Endothelial cell of umbilical vein (primary cell): ENCODE data around the gene RESP18. TPM values are rescaled to one million over a fixed set of nuclear protein-coding genes. Genes with fewer than 3 reads are reported as not detected.

Experiments used
- BruUV-seq: library from RNA; stranded (reverse); fragments of 400-500 nt; replicated peaks from 2 replicates; lab custom pipeline; 2021; lab: Mats Ljungman, UMichigan
- CTCF ChIA-PET: fragments of 300-600, 350-600 bp; sonication (Branson Sonifier 250); formaldehyde crosslinking; loops from one replicate; lab custom pipeline; 2021; ENCODE audit warnings: antibody characterized with exemption, inconsistent platforms; lab: Charles Lee
- POLR2A ChIA-PET: fragments of 300-600, 350-600 bp; sonication (Branson Sonifier 250); formaldehyde crosslinking; loops from one replicate; lab custom pipeline; 2021; ENCODE audit warnings: antibody characterized with exemption, inconsistent platforms; lab: Charles Lee
- DNase-seq: peaks from one replicate; pipeline ENCODE4 v3.0.0-alpha.2; 2011; ENCODE audit warnings: low read depth, low spot score
- FAIRE-seq: peaks from 2 replicates; lab custom pipeline; 2011; peaks lifted over from hg19 to GRCh38; lab: Jason Lieb, UNC
- H2AFZ ChIP-seq: 2 replicates; pipeline ENCODE4 v1.6.0; 2012; ENCODE audit warnings: low read depth, low read length, control low read depth, inconsistent platforms
- H3K27ac ChIP-seq: 2 replicates; pipeline ENCODE4 v1.5.1; 2011; ENCODE audit warnings: low read depth, mild to moderate bottlenecking, control low read depth, low read length, moderate library complexity; ENCODE audit not compliant: insufficient read depth
- H3K27me3 ChIP-seq, 2 experiments: 2 replicates each; pipeline versions ENCODE4 v1.6.0 to v1.6.1; 2011; ENCODE audit warnings: low read length in 2 of 2, mixed read lengths in 1 of 2; ENCODE audit not compliant: control insufficient read depth in 2 of 2, insufficient read depth in 2 of 2
- H3K36me3 ChIP-seq, 2 experiments: 2 replicates in 1 of 2; 3 replicates in 1 of 2; pipeline ENCODE4 v1.5.1; 2011; ENCODE audit warnings: low read length in 2 of 2, mild to moderate bottlenecking in 1 of 2, moderate library complexity in 1 of 2; ENCODE audit not compliant: control insufficient read depth in 2 of 2, insufficient read depth in 2 of 2; ENCODE audit errors: extremely low read depth in 1 of 2
- H3K4me1 ChIP-seq: 3 replicates; pipeline ENCODE4 v1.5.1; 2011; ENCODE audit warnings: mild to moderate bottlenecking, low read length; ENCODE audit not compliant: control insufficient read depth, insufficient read depth; ENCODE audit errors: extremely low read depth
- H3K4me2 ChIP-seq: 2 replicates; pipeline ENCODE4 v1.6.1; 2011; ENCODE audit warnings: low read length, control low read depth, mixed read lengths; ENCODE audit not compliant: insufficient read depth
- H3K4me3 ChIP-seq, 3 experiments: fragments of 200-600 bp in 1 of 3; sonication (generic), shearing (Covaris generic) in 1 of 3; replicated peaks in 1 of 3; 2 replicates each; pipeline ENCODE4 v1.5.1; 2011 to 2016; ENCODE audit warnings: control low read depth in 3 of 3, low read length in 3 of 3, mild to moderate bottlenecking in 2 of 3, inconsistent platforms in 1 of 3, low read depth in 1 of 3, moderate library complexity in 1 of 3; ENCODE audit not compliant: insufficient read depth in 1 of 3
- H3K79me2 ChIP-seq: 2 replicates; pipeline ENCODE4 v1.6.0; 2012; ENCODE audit warnings: low read length, inconsistent platforms; ENCODE audit not compliant: control insufficient read depth, insufficient read depth
- H3K9ac ChIP-seq: replicated peaks from 2 replicates; pipeline ENCODE3; 2011; ENCODE audit warnings: low read length, control low read depth; ENCODE audit not compliant: insufficient read depth; ENCODE audit errors: extremely low read depth
- H3K9me1 ChIP-seq: replicated peaks from 3 replicates; pipeline ENCODE4 v1.6.0; 2011; ENCODE audit warnings: mild to moderate bottlenecking, low read length; ENCODE audit not compliant: control insufficient read depth, insufficient read depth; ENCODE audit errors: extremely low read depth
- H3K9me3 ChIP-seq: replicated peaks from 2 replicates; pipeline ENCODE4 v1.5.1; 2012; ENCODE audit warnings: low read length, inconsistent platforms; ENCODE audit not compliant: control insufficient read depth, insufficient read depth
- H4K20me1 ChIP-seq: replicated peaks from 2 replicates; pipeline ENCODE3; 2011; ENCODE audit warnings: mild to moderate bottlenecking, low read length; ENCODE audit not compliant: control insufficient read depth, insufficient read depth; ENCODE audit errors: extremely low read depth
- CTCF ChIP-seq, 2 donors: IDR thresholded peaks; 1 replicate in 1 of 2; 2 replicates in 1 of 2; pipeline ENCODE4 v1.5.1; 2011; ENCODE audit warnings: low read length in 2 of 2, mild to moderate bottlenecking in 2 of 2, moderate library complexity in 2 of 2, control low read depth in 1 of 2, inconsistent platforms in 1 of 2, low read depth in 1 of 2; ENCODE audit not compliant: insufficient read depth in 1 of 2; ENCODE audit errors: extremely low read depth in 1 of 2
- EZH2 ChIP-seq: IDR thresholded peaks from 2 replicates; pipeline ENCODE4 v1.6.1; 2012; ENCODE audit warnings: borderline replicate concordance, low read depth, mild to moderate bottlenecking, moderate library complexity, low read length, inconsistent platforms; ENCODE audit not compliant: severe bottlenecking
- FOS ChIP-seq: IDR thresholded peaks from 2 replicates; pipeline ENCODE4 v1.6.1; 2011; ENCODE audit warnings: mild to moderate bottlenecking, low read length, moderate library complexity, borderline replicate concordance; ENCODE audit not compliant: insufficient read depth
- GATA2 ChIP-seq: IDR thresholded peaks from 2 replicates; pipeline ENCODE4 v1.7.0; 2011; ENCODE audit warnings: low read depth, mild to moderate bottlenecking, moderate library complexity, mixed read lengths, low read length; ENCODE audit not compliant: insufficient read length, insufficient read depth
- JUN ChIP-seq: IDR thresholded peaks from 2 replicates; pipeline ENCODE4 v1.6.1; 2011; ENCODE audit warnings: borderline replicate concordance, low read depth; ENCODE audit not compliant: insufficient read length, insufficient read depth
- MAX ChIP-seq: IDR thresholded peaks from 2 replicates; pipeline ENCODE4 v1.6.1; 2011; ENCODE audit not compliant: insufficient read depth, insufficient read length
- MYC ChIP-seq: IDR thresholded peaks from one replicate; pipeline ENCODE4 v1.6.1; 2011; ENCODE audit warnings: mild to moderate bottlenecking, low read depth, low read length
- POLR2A ChIP-seq: IDR thresholded peaks from 2 replicates; pipeline ENCODE4 v1.6.1; 2012; ENCODE audit warnings: low read depth, mild to moderate bottlenecking, control low read depth, low read length
- POLR2AphosphoS5 ChIP-seq: IDR thresholded peaks from 2 replicates; pipeline ENCODE4 v1.6.1; 2012; ENCODE audit warnings: low read depth, mild to moderate bottlenecking, control low read depth, low read length, moderate library complexity; ENCODE audit not compliant: insufficient read depth
- dilution Hi-C: fragments of 300-500 bp; cut with MboI; formaldehyde crosslinking; loops from one replicate; pipeline ENCODE4 v1.15.0; 2019; ENCODE audit warnings: low sequenced_read_pairs; ENCODE audit not compliant: extremely low pct_ligation_motif_present
- intact Hi-C: fragments of 100-400 bp; cut with micrococcal nuclease; formaldehyde crosslinking; loops from one replicate; pipeline ENCODE4 v1.10.0; 2022
- polyA plus RNA-seq, 4 experiments: library from polyadenylated mRNA; depleted of rRNA in 3 of 4; stranded (reverse) in 3 of 4; unstranded in 1 of 4; fragments of >200 nt; gene quantifications; 2 replicates each; pipeline versions ENCODE4 v1.2.1 to v1.2.3, GENCODE V29; 2011 to 2012; ENCODE audit warnings: missing spikeins in 1 of 4
- total RNA-seq: library from RNA; stranded (reverse); gene quantifications from 2 replicates; pipeline ENCODE4 v1.2.3, GENCODE V29; 2021

Gene RESP18
- total and polyA plus RNA-seq, 2 donors (not counting 3 experiments of a cell fraction or from before 2014, with no cell fraction given): not detected

GRCh38 chr2:219279916-219280516 is 52.5 kb downstream of the RESP18 start:
- ChIA-PET CTCF (interaction anchor here (1.4 to 12.6 kb wide), 4 partner anchors 15 to 74 kb away, joined by 6 to 253 read pairs (median 12); partner anchors contain the start of genes ANKZF1, ATG9A, GLB1L and STK16), POLR2A (interaction anchor here (1.0 to 1.9 kb wide), 2 partner anchors 35 to 108 kb away, joined by 3 to 6 read pairs; partner anchors contain the start of genes DNPEP, GLB1L and STK16)
- peaks cover 0 to 18% of the 10 kb centered on the region in 2 experiments for H3K36me3 ChIP-seq
- intact Hi-C loops (loop anchor here (1.0 to 5.0 kb wide), 9 partner anchors 14 to 120 kb away; partner anchors contain the start of genes ABCB6, DNPEP, GLB1L and NHEJ1), dilution Hi-C loops (no loop called here)
- FAIRE-seq: no peak
- no peak for DNase-seq
- no peaks in the 10 kb centered on the region for H3K79me2 ChIP-seq
- H2AFZ ChIP-seq: peak overlapping the region; percentile 9
- H3K9ac ChIP-seq: peak overlapping the region; percentile 74
- H3K4me2 ChIP-seq: peak overlapping the region; percentile 76
- BruUV-seq: TSS peak; percentile 35
- H3K27me3 ChIP-seq: no peaks in the 10 kb centered on the region
- H3K27ac ChIP-seq: peak overlapping the region; percentile 85
- no peaks in the 10 kb centered on the region for H3K9me3 ChIP-seq
- H4K20me1 ChIP-seq: no peaks in the 10 kb centered on the region
- peaks cover 17% of the 10 kb centered on the region for H3K4me1 ChIP-seq
- no peaks in the 10 kb centered on the region for H3K9me1 ChIP-seq
- H3K4me3 ChIP-seq: peak overlapping the region in 2 of 3 experiments; percentile 47 to 55
- TF ChIP-seq JUN: no peak
- TF ChIP-seq POLR2AphosphoS5: no peak
- TF ChIP-seq FOS: no peak
- TF ChIP-seq EZH2: no peak
- no peak for TF ChIP-seq CTCF (IDR thresholded peaks at IDR 0.05; ENCODE audit: extremely low read depth in 1 of 2, insufficient read depth in 1 of 2, low read depth in 1 of 2, low read length in 2 of 2)
- no peak for TF ChIP-seq POLR2A
- TF ChIP-seq GATA2: no peak
- TF ChIP-seq MYC: no peak
- TF ChIP-seq MAX: no peak
